AG04450 (cell line): ENCODE measurements around the gene PIK3AP1. TPM values are rescaled to one million over a fixed set of nuclear protein-coding genes. Genes with fewer than 3 reads are reported as not detected.

Source experiments
- CTCF ChIA-PET: fragments of 300-600, 350-600 bp; formaldehyde crosslinking; extraction: SDS; loops from one replicate; lab custom pipeline; 2022; ENCODE audit warnings: antibody characterized with exemption, inconsistent platforms; lab: Charles Lee
- POLR2A ChIA-PET: fragments of 350-600 bp; formaldehyde crosslinking; extraction: SDS; loops from one replicate; lab custom pipeline; 2021; ENCODE audit warnings: antibody characterized with exemption, inconsistent platforms; lab: Yijun Ruan, JAX
- DNase-seq: peaks from one replicate; pipeline ENCODE4 v3.0.0-alpha.2; 2011; ENCODE audit warnings: low read depth, low spot score
- H3K27ac ChIP-seq: one replicate; pipeline ENCODE4 v1.5.1; 2012; ENCODE audit warnings: low read depth, low read length, control low read depth
- H3K27me3 ChIP-seq: one replicate; pipeline ENCODE4 v1.6.0; 2012; ENCODE audit warnings: low read length; ENCODE audit not compliant: control insufficient read depth, insufficient read depth
- H3K4me3 ChIP-seq: 2 replicates; pipeline ENCODE4 v1.5.1; 2011; ENCODE audit warnings: mild to moderate bottlenecking, low read depth, low read length, control low read depth
- H3K9me3 ChIP-seq: 2 replicates; pipeline ENCODE4 v1.5.1; 2012; ENCODE audit warnings: low read length; ENCODE audit not compliant: control insufficient read depth, insufficient read depth
- CTCF ChIP-seq: IDR thresholded peaks from 2 replicates; pipeline ENCODE4 v1.5.1; 2011; ENCODE audit warnings: low read depth, low read length, control low read depth, inconsistent platforms
- polyA plus RNA-seq: library from polyadenylated mRNA; depleted of rRNA; stranded (reverse); fragments of >200 nt; gene quantifications from 2 replicates; pipeline ENCODE4 v1.2.3, GENCODE V29; 2011

The PIK3AP1 gene
- polyA plus RNA-seq, 1 experiment = 0.05 TPM

- Histone ChIP-seq H3K27me3 (peaks cover 13% of the 10 kb centered on the region), H3K27ac (no peak overlapping the region), H3K4me3 (no peak overlapping the region), H3K9me3 (no peaks in the 10 kb centered on the region)
- ChIA-PET POLR2A (no interaction called here), CTCF (interaction anchor here (1.1 kb wide), 1 partner anchor 252 kb away, joined by 3 read pairs; no protein-coding TSS in a partner anchor)
- no peak for TF ChIP-seq CTCF
- DNase-seq = no peak
Measured at GRCh38 chr10:96648297-96648696, 72.0 kb downstream of the PIK3AP1 start.

- Histone ChIP-seq H3K27ac (no peak overlapping the region), H3K9me3 (no peaks in the 10 kb centered on the region), H3K4me3 (no peak overlapping the region), H3K27me3 (peaks cover 13% of the 10 kb centered on the region)
- POLR2A ChIA-PET = no interaction called here
- DNase-seq = no peak
- TF ChIP-seq CTCF = no peak
- CTCF ChIA-PET = interaction anchor here (0.5 to 1.1 kb wide), 2 partner anchors 51 to 251 kb away, joined by 3 read pairs; no protein-coding TSS in a partner anchor
Measured at GRCh38 chr10:96647466-96647865, 72.8 kb downstream of the PIK3AP1 start.

GRCh38 chr10:96646751-96647166 lies 73.6 kb downstream of the PIK3AP1 start:
- CTCF ChIA-PET = interaction anchor here (0.5 to 1.2 kb wide), 3 partner anchors 28 to 225 kb away, joined by 3 read pairs; partner anchors contain the start of gene TLL2
- H3K9me3 ChIP-seq = no peaks in the 10 kb centered on the region

DNA sequence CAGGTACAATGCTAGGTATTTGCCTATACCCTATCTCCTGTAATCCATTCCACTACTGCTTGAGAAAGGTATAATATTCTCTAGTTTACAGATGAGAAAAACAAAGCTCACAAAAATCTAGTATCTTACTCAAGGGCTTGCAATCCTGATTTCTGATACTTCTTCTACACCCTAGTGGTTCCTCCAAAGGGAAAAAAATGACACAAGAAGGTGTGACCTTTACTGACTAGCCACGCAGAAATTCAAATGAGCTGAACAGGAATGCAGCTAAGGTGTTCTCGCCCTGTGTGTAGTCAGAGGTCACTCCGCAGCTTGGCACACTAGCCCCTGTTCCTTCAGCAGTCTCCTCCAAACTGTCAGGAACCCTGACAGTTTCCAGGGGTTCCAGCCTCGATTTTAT lies 74.0 kb downstream of the PIK3AP1 start:
- TF ChIP-seq CTCF = no peak
- POLR2A ChIA-PET = no interaction called here
- Histone ChIP-seq H3K27ac (no peak overlapping the region), H3K4me3 (no peak overlapping the region), H3K27me3 (peaks cover 10% of the 10 kb centered on the region), H3K9me3 (no peaks in the 10 kb centered on the region)
- DNase-seq = no peak
- CTCF ChIA-PET = interaction anchor here (0.5 to 1.2 kb wide), 3 partner anchors 29 to 225 kb away, joined by 3 read pairs; partner anchors contain the start of gene TLL2

More at GRCh38 chr10:96646751-96647166, 73.6 kb downstream of the PIK3AP1 start:
- POLR2A ChIA-PET = no interaction called here
- no peak for TF ChIP-seq CTCF
- Histone ChIP-seq H3K27ac (no peak overlapping the region), H3K4me3 (no peak overlapping the region), H3K27me3 (peaks cover 12% of the 10 kb centered on the region)
- DNase-seq = no peak

DNA sequence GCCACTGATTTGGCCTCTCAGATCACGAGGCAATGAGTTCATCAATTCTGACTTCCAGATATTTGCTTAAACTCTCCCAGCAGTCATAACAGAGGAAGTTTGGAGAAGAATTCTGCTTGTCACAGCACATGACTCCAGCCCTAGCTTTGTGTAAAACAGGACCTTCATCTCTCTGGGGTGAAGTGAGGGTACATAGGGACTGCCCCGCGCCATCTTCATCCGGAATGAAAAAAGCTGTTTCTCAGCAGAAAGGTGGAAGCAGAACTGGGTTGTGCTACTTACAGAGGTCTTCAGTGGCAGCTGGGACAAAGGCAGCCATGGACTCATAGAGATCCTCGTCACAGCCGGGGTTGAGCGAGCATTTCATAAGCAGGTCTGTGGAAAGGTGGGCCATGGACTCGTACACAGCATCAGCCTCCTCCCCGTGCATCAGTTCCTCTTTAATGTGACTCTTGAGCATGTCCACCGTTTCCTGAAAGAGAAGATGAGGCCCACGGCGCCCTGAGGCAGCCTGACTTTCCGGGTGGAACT lies 75.1 kb downstream of the PIK3AP1 start:
- H3K27me3 ChIP-seq = peaks cover 7% of the 10 kb centered on the region
- H3K27ac ChIP-seq = no peak overlapping the region
- ChIA-PET CTCF (no interaction called here), POLR2A (no interaction called here)
- H3K4me3 ChIP-seq = no peak overlapping the region
- H3K9me3 ChIP-seq = no peaks in the 10 kb centered on the region
- DNase-seq = no peak
- TF ChIP-seq CTCF = no peak
